Neural cell (in vitro differentiated cells): Measurements from ENCODE around the gene PLEKHG3. TPM values are rescaled to one million over a fixed set of nuclear protein-coding genes. Genes with fewer than 3 reads are reported as not detected.

Source experiments
- H2AFZ ChIP-seq: fragments of 200-600, 300-800 bp; sonication (generic), shearing (Covaris generic); 2 replicates; pipeline ENCODE4 v1.6.0; 2014; ENCODE audit warnings: low read depth, mild to moderate bottlenecking, antibody characterized with exemption, low read length, moderate library complexity
- H3F3A ChIP-seq: fragments of 200-600 bp; shearing (Covaris generic); 2 replicates; pipeline ENCODE4 v1.6.1; 2016; ENCODE audit warnings: mild to moderate bottlenecking, moderate library complexity, mixed read lengths, antibody characterized with exemption, low read length; ENCODE audit not compliant: insufficient read depth, poor library complexity, severe bottlenecking
- H3K27ac ChIP-seq: fragments of 200-600, 300-800 bp; sonication (generic), shearing (Covaris generic); 2 replicates; pipeline ENCODE4 v1.5.1; 2014; ENCODE audit warnings: mild to moderate bottlenecking, low read length, moderate library complexity
- H3K27me3 ChIP-seq: fragments of 300-800, 200-600 bp; sonication (generic), shearing (Covaris generic); 2 replicates; pipeline ENCODE4 v1.6.0; 2014; ENCODE audit warnings: mild to moderate bottlenecking, low read depth, low read length, moderate library complexity; ENCODE audit not compliant: insufficient read depth
- H3K36me3 ChIP-seq: fragments of 300-800, 200-600 bp; sonication (generic), shearing (Covaris generic); 2 replicates; pipeline ENCODE4 v1.5.1; 2014; ENCODE audit warnings: mild to moderate bottlenecking, antibody characterized with exemption, low read length, moderate library complexity; ENCODE audit not compliant: insufficient read depth
- H3K4me2 ChIP-seq: fragments of 300-800, 200-600 bp; sonication (generic), shearing (Covaris generic); 2 replicates; pipeline ENCODE4 v1.6.0; 2014; ENCODE audit warnings: mild to moderate bottlenecking, low read length
- H3K4me3 ChIP-seq: fragments of 300-800, 200-600 bp; sonication (generic), shearing (Covaris generic); 2 replicates; pipeline ENCODE4 v1.5.1; 2014; ENCODE audit warnings: mild to moderate bottlenecking, low read length, moderate library complexity
- H3K79me2 ChIP-seq: fragments of 200-600 bp; shearing (Covaris generic); replicated peaks from 2 replicates; pipeline ENCODE4 v1.6.0; 2014; ENCODE audit warnings: mild to moderate bottlenecking, low read length, moderate library complexity; ENCODE audit not compliant: insufficient read depth
- H3K9ac ChIP-seq: fragments of 300-800, 200-600 bp; sonication (generic), shearing (Covaris generic); 2 replicates; pipeline ENCODE4 v1.6.1; 2016; ENCODE audit warnings: mild to moderate bottlenecking, low read length, mixed read lengths
- H3K9me2 ChIP-seq: fragments of 200-600 bp; shearing (Covaris generic); 2 replicates; pipeline ENCODE4 v1.6.1; 2016; ENCODE audit warnings: mild to moderate bottlenecking, low read length, mixed read lengths; ENCODE audit not compliant: insufficient read depth
- H3K9me3 ChIP-seq: fragments of 200-600, 300-800 bp; sonication (generic), shearing (Covaris generic); 2 replicates; pipeline ENCODE4 v1.6.1; 2016; ENCODE audit warnings: mild to moderate bottlenecking, mixed run types, low read length, moderate library complexity, mixed read lengths
- H4K20me1 ChIP-seq: fragments of 200-600 bp; shearing (Covaris generic); 2 replicates; pipeline ENCODE4 v1.6.1; 2016; ENCODE audit warnings: mild to moderate bottlenecking, mixed run types; ENCODE audit not compliant: insufficient read depth
- CTCF ChIP-seq: fragments of 450-650 bp; IDR thresholded peaks from 2 replicates; pipeline ENCODE4 v1.5.1; 2014; ENCODE audit warnings: antibody characterized with exemption, mild to moderate bottlenecking, moderate library complexity; ENCODE audit not compliant: poor library complexity, severe bottlenecking
- EP300 ChIP-seq: fragments of 450-650 bp; conservative IDR thresholded peaks from 2 replicates; pipeline ENCODE4 v1.6.1; 2014; ENCODE audit warnings: antibody characterized with exemption, mild to moderate bottlenecking, moderate library complexity; ENCODE audit not compliant: poor library complexity, severe bottlenecking
- EZH2 ChIP-seq: fragments of 200-600, 300-800 bp; shearing (Covaris generic), sonication (generic); IDR thresholded peaks from 2 replicates; pipeline ENCODE4 v1.6.1; 2014; ENCODE audit warnings: antibody characterized with exemption, low read length, borderline replicate concordance, mild to moderate bottlenecking; ENCODE audit not compliant: insufficient read depth, poor library complexity, severe bottlenecking
- MXI1 ChIP-seq: fragments of 450-650 bp; conservative IDR thresholded peaks from 2 replicates; pipeline ENCODE4 v1.6.1; 2014; ENCODE audit warnings: antibody characterized with exemption, mild to moderate bottlenecking; ENCODE audit not compliant: poor library complexity, severe bottlenecking
- POLR2AphosphoS5 ChIP-seq: IDR thresholded peaks from 2 replicates; pipeline ENCODE4 v1.6.1; 2012
- RAD21 ChIP-seq: fragments of 450-650 bp; conservative IDR thresholded peaks from 2 replicates; pipeline ENCODE4 v1.6.1; 2014; ENCODE audit warnings: antibody characterized with exemption, mild to moderate bottlenecking, moderate library complexity
- SMC3 ChIP-seq: fragments of 450-650 bp; conservative IDR thresholded peaks from 2 replicates; pipeline ENCODE4 v1.6.1; 2014; ENCODE audit warnings: antibody characterized with exemption, mild to moderate bottlenecking, moderate library complexity; ENCODE audit not compliant: poor library complexity
- TAF1 ChIP-seq: IDR thresholded peaks from 2 replicates; pipeline ENCODE4 v1.6.1; 2012; ENCODE audit warnings: low read depth
- polyA plus RNA-seq: library from polyadenylated mRNA; depleted of rRNA; stranded (reverse); fragments of >200 nt; gene quantifications from 2 replicates; pipeline ENCODE4 v1.2.3, GENCODE V29; 2014
- TF ChIP-seq, protein P1 (sequence below): IDR thresholded peaks from 2 replicates; pipeline ENCODE4 v1.6.1; 2012; ENCODE audit warnings: borderline replicate concordance

Gene PLEKHG3
- polyA plus RNA-seq, 1 donor from 2014 or later, result 15.8 TPM

DNA sequence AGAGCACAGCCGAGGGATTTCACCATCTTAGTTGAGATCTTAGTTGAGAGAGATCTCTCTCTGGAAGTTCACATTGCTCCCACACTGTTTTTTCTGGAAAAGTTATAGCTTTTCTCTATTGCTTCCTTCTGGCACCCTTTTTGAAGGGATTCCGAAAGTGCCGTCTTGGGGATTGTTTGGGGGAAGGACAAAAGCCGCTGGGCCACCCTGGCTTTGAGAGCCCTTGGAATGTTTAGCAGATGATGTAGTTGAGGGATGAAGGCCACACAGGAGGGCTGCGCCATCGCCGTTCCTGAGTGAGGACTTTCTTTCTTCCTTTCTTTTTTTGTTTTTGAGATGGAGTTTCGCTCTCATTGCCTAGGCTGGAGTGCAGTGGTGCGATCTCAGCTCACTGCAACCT is 17.7 kb downstream of the PLEKHG3 start:
- Histone ChIP-seq H3K9ac (no peak overlapping the region), H3K4me3 (no peak overlapping the region), H2AFZ (no peak overlapping the region), H3K79me2 (peaks cover 6% of the 10 kb centered on the region), H4K20me1 (no peaks in the 10 kb centered on the region), H3K9me2 (no peaks in the 10 kb centered on the region), H3K9me3 (no peaks in the 10 kb centered on the region), H3K36me3 (no peaks in the 10 kb centered on the region), H3K27me3 (no peaks in the 10 kb centered on the region), H3K27ac (no peak overlapping the region), H3F3A (no peaks in the 10 kb centered on the region), H3K4me2 (no peak overlapping the region)
- TF ChIP-seq, protein P1, sequence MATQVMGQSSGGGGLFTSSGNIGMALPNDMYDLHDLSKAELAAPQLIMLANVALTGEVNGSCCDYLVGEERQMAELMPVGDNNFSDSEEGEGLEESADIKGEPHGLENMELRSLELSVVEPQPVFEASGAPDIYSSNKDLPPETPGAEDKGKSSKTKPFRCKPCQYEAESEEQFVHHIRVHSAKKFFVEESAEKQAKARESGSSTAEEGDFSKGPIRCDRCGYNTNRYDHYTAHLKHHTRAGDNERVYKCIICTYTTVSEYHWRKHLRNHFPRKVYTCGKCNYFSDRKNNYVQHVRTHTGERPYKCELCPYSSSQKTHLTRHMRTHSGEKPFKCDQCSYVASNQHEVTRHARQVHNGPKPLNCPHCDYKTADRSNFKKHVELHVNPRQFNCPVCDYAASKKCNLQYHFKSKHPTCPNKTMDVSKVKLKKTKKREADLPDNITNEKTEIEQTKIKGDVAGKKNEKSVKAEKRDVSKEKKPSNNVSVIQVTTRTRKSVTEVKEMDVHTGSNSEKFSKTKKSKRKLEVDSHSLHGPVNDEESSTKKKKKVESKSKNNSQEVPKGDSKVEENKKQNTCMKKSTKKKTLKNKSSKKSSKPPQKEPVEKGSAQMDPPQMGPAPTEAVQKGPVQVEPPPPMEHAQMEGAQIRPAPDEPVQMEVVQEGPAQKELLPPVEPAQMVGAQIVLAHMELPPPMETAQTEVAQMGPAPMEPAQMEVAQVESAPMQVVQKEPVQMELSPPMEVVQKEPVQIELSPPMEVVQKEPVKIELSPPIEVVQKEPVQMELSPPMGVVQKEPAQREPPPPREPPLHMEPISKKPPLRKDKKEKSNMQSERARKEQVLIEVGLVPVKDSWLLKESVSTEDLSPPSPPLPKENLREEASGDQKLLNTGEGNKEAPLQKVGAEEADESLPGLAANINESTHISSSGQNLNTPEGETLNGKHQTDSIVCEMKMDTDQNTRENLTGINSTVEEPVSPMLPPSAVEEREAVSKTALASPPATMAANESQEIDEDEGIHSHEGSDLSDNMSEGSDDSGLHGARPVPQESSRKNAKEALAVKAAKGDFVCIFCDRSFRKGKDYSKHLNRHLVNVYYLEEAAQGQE, result no peak
- no peak for TF ChIP-seq TAF1
- no peak for TF ChIP-seq MXI1

DNA sequence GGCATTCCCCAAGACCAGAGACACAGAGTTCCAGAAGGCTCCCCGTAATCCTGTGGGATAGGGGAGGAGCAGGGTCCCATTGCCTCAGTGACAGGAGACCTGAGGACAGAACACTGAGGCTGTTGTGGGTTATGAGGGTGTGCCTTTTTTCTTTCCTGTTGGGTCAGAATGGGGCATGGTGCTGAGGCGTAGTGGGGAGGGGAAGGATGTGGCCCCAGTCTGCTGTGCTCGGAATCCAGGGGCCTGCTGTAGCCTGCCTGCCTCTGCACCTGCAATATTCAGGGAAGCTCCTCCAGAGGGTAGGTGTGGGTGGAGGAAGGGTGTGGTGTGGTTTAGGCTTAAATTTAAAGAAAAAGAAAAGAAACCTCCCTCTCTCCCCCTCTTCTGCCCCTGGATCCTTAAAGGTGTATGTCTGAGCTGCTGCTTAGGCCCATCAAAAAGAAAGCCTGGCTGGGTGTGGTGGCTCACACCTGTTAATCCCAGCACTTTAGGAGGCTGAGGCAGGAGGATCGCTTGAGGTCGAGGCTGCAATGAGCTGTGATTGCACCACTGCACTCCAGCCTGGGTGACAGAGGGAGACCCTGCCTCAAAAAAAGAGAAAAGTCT is 18.7 kb downstream of the PLEKHG3 start:
- H3K4me3 ChIP-seq, result no peak overlapping the region
- H3K27me3 ChIP-seq, result no peaks in the 10 kb centered on the region
- no peaks in the 10 kb centered on the region for H3F3A ChIP-seq
- no peaks in the 10 kb centered on the region for H3K36me3 ChIP-seq
- H3K79me2 ChIP-seq, result peaks cover 3% of the 10 kb centered on the region
- no peaks in the 10 kb centered on the region for H4K20me1 ChIP-seq
- no peak overlapping the region for H3K4me2 ChIP-seq
- TF ChIP-seq MXI1 (no peak), EP300 (no peak), POLR2AphosphoS5 (no peak), CTCF (no peak), EZH2 (no peak), SMC3 (no peak), RAD21 (no peak), TAF1 (no peak)
- TF ChIP-seq, protein P1, result no peak
- no peaks in the 10 kb centered on the region for H3K9me2 ChIP-seq
- no peak overlapping the region for H3K9ac ChIP-seq
- no peak overlapping the region for H3K27ac ChIP-seq
- no peaks in the 10 kb centered on the region for H3K9me3 ChIP-seq
- no peak overlapping the region for H2AFZ ChIP-seq
